ENCODE measurements around the gene HERPUD2. TPM values are rescaled to one million over a fixed set of nuclear protein-coding genes. Genes with fewer than 3 reads are reported as not detected.

HERPUD2 gene
- total RNA-seq, 1 experiment from 2014 or later: 11.7 TPM

DNA sequence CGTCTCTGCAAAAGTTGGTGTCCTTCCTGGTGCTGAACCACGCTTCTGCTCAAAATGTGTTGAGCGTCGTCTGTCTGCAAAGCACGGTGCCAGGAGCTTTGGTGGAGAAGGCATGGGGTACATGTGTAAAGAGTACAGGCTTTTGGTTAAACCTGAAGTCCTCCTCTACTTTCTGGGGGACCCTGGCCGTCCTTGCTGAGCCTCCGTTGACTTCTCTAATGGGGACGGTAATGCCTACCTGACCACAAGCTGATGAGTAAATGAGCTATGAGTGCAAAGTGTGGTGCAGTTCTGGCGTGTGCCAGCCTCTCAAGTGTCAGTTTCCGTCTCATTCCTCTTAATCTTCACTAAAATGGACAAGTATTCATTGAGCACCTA is 527 bp upstream of the HERPUD2 start:
- H3K4me1 ChIP-seq (ENCODE audit: insufficient read depth, low read length): peaks cover 49% of the 10 kb centered on the region
- intact Hi-C loops (cut with micrococcal nuclease): loop anchor here (5.0 kb wide), 1 partner anchor 948 kb away; no protein-coding TSS in a partner anchor
- peak overlapping the region; percentile 90 for H3K27ac ChIP-seq (ENCODE audit: low read length)
- no peaks in the 10 kb centered on the region for H3F3A ChIP-seq (ENCODE audit: low read length, unreplicated experiment)
- DNase-seq: peak; percentile 13
- H3K4me2 ChIP-seq (ENCODE audit: low read length): peak overlapping the region; percentile 100
- H3K27me3 ChIP-seq (ENCODE audit: low read length): no peaks in the 10 kb centered on the region
- TF ChIP-seq, protein P1, sequence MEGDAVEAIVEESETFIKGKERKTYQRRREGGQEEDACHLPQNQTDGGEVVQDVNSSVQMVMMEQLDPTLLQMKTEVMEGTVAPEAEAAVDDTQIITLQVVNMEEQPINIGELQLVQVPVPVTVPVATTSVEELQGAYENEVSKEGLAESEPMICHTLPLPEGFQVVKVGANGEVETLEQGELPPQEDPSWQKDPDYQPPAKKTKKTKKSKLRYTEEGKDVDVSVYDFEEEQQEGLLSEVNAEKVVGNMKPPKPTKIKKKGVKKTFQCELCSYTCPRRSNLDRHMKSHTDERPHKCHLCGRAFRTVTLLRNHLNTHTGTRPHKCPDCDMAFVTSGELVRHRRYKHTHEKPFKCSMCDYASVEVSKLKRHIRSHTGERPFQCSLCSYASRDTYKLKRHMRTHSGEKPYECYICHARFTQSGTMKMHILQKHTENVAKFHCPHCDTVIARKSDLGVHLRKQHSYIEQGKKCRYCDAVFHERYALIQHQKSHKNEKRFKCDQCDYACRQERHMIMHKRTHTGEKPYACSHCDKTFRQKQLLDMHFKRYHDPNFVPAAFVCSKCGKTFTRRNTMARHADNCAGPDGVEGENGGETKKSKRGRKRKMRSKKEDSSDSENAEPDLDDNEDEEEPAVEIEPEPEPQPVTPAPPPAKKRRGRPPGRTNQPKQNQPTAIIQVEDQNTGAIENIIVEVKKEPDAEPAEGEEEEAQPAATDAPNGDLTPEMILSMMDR (conservative IDR thresholded peaks at IDR 0.05; ENCODE audit: low read depth, low read length): no peak
- no peak for TF ChIP-seq EZH2phosphoT487 (IDR thresholded peaks at IDR 0.05; ENCODE audit: borderline replicate concordance, low read length)
- TF ChIP-seq EZH2 (IDR thresholded peaks at IDR 0.05; ENCODE audit: low read length, unreplicated experiment): no peak
- H3K9ac ChIP-seq (ENCODE audit: low read length): peak overlapping the region; percentile 100
- H4K20me1 ChIP-seq (ENCODE audit: low read length): no peaks in the 10 kb centered on the region; the same call in 1 of the 2 replicates
- no peak for ATAC-seq
- BruUV-seq (replicated peaks): TSS peak; percentile 72
- H3K36me3 ChIP-seq (ENCODE audit: low read depth, low read length): no peaks in the 10 kb centered on the region
- peaks cover 51% of the 10 kb centered on the region for H3K79me2 ChIP-seq (ENCODE audit: low read length)
- no peaks in the 10 kb centered on the region for H3K9me2 ChIP-seq (replicated peaks; ENCODE audit: low read length)
- H2AFZ ChIP-seq (ENCODE audit: low read length): peak overlapping the region; percentile 83
- CTCF ChIA-PET: no interaction called here
- peak overlapping the region; percentile 99 for H3K4me3 ChIP-seq (ENCODE audit: low read length)
- H3K9me3 ChIP-seq (ENCODE audit: low read length): no peaks in the 10 kb centered on the region
- POLR2A ChIA-PET (ENCODE audit: unreplicated experiment): interaction anchor here (0.5 kb wide), 1 partner anchor 104 kb away, joined by 3 read pairs; no protein-coding TSS in a partner anchor

DNA sequence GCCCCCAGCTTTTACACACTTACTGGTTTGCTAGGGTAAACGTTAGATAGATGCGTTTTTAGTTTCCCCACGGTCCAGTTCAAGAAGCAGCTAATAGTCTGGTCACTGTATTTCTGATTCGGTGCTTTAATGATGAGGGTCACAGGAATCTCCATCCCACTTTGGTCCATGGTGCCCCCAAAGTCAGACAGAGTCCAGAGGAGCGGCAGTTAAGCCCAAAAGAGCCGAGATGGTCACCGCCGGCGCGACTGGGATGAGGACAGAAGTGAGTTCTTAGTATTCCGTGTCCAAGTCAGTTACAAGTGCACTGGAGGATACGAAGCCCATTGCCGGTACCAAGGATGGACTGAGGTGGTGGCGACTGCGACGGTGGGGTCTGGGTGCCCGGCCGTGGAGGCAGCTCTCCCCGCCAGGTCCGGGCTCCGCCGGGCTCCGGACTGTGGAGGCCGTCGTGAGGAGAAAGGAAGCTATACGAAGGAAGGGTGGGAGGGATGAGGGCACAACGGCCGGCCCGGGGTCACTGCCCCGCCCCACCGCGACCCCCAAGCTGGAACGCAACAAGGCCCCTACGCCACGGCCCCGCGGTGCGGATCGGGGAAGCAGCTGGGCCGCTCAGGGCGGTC is 663 bp downstream of the HERPUD2 start:
- intact Hi-C loops (cut with micrococcal nuclease): no loop called here
- POLR2A ChIA-PET (ENCODE audit: unreplicated experiment): interaction anchor here (0.6 to 0.7 kb wide), 3 partner anchors 138 to 1621 kb away, joined by 3 to 9 read pairs (median 6); no protein-coding TSS in a partner anchor
- BruUV-seq (replicated peaks): TSS peak; percentile 55
- DNase-seq (peak; percentile 23), ATAC-seq (peak; percentile 27)
- H3K27me3 ChIP-seq (ENCODE audit: low read length): no peaks in the 10 kb centered on the region
- peak overlapping the region; percentile 100 for H3K9ac ChIP-seq (ENCODE audit: low read length)
- H3K9me3 ChIP-seq (ENCODE audit: low read length): no peaks in the 10 kb centered on the region
- H4K20me1 ChIP-seq (ENCODE audit: low read length): no peaks in the 10 kb centered on the region; the same call in 1 of the 2 replicates
- TF ChIP-seq, protein P1 (conservative IDR thresholded peaks at IDR 0.05; ENCODE audit: low read depth, low read length): no peak
- no peak for TF ChIP-seq EZH2phosphoT487 (IDR thresholded peaks at IDR 0.05; ENCODE audit: borderline replicate concordance, low read length)
- no peak for TF ChIP-seq EZH2 (IDR thresholded peaks at IDR 0.05; ENCODE audit: low read length, unreplicated experiment)
- peak overlapping the region; percentile 90 for H3K27ac ChIP-seq (ENCODE audit: low read length)
- peaks cover 60% of the 10 kb centered on the region for H3K79me2 ChIP-seq (ENCODE audit: low read length)
- H3K4me1 ChIP-seq (ENCODE audit: insufficient read depth, low read length): peaks cover 49% of the 10 kb centered on the region
- peak overlapping the region; percentile 100 for H3K4me2 ChIP-seq (ENCODE audit: low read length)
- peak overlapping the region; percentile 83 for H2AFZ ChIP-seq (ENCODE audit: low read length)
- peak overlapping the region; percentile 99 for H3K4me3 ChIP-seq (ENCODE audit: low read length)
- no peaks in the 10 kb centered on the region for H3F3A ChIP-seq (ENCODE audit: low read length, unreplicated experiment)
- no peaks in the 10 kb centered on the region for H3K36me3 ChIP-seq (ENCODE audit: low read depth, low read length)
- H3K9me2 ChIP-seq (replicated peaks; ENCODE audit: low read length): no peaks in the 10 kb centered on the region
- CTCF ChIA-PET: interaction anchor here (0.6 kb wide), 1 partner anchor 223 kb away, joined by 4 read pairs; no protein-coding TSS in a partner anchor

DNA sequence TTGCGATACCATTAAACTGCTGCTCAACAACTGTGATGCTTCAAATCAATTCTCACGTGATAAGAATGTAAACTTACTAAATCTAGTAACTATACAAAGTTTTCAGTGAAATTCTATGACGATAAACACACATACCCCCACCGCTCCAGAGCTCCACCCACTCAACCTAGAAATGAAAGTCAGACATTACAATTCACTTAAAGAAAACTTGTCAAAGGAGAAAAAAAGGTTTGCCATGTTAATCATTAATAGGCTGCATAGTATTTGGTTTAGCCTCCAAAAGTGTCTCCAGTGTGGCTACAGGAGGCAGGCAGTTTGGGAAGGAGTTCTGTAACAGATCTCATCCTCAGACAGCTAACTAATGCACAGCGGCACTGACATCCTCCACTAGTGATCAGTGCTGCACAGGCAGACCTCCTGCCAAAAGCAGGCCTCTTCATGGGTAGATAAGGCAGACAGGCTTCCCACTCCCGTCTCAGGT is 3.1 kb downstream of the HERPUD2 start:
- no TSS peak for BruUV-seq (replicated peaks)
- H3K36me3 ChIP-seq (ENCODE audit: low read depth, low read length): no peaks in the 10 kb centered on the region
- H3K9me2 ChIP-seq (replicated peaks; ENCODE audit: low read length): no peaks in the 10 kb centered on the region
- ATAC-seq: no peak
- no peaks in the 10 kb centered on the region; the same call in 1 of the 2 replicates for H4K20me1 ChIP-seq (ENCODE audit: low read length)
- CTCF ChIA-PET: no interaction called here
- H3K4me3 ChIP-seq (ENCODE audit: low read length): peak overlapping the region; percentile 99
- no peak overlapping the region for H3K27ac ChIP-seq (ENCODE audit: low read length)
- peak; percentile 7 for DNase-seq
- H3K4me1 ChIP-seq (ENCODE audit: insufficient read depth, low read length): peaks cover 39% of the 10 kb centered on the region
- intact Hi-C loops (cut with micrococcal nuclease): no loop called here
- no peaks in the 10 kb centered on the region for H3K27me3 ChIP-seq (ENCODE audit: low read length)
- H2AFZ ChIP-seq (ENCODE audit: low read length): no peak overlapping the region
- H3K79me2 ChIP-seq (ENCODE audit: low read length): peaks cover 76% of the 10 kb centered on the region
- no peak for TF ChIP-seq EZH2phosphoT487 (IDR thresholded peaks at IDR 0.05; ENCODE audit: borderline replicate concordance, low read length)
- TF ChIP-seq, protein P1 (conservative IDR thresholded peaks at IDR 0.05; ENCODE audit: low read depth, low read length): no peak
- peak overlapping the region; percentile 100 for H3K4me2 ChIP-seq (ENCODE audit: low read length)
- H3F3A ChIP-seq (ENCODE audit: low read length, unreplicated experiment): no peaks in the 10 kb centered on the region
- POLR2A ChIA-PET (ENCODE audit: unreplicated experiment): no interaction called here
- no peaks in the 10 kb centered on the region for H3K9me3 ChIP-seq (ENCODE audit: low read length)
- H3K9ac ChIP-seq (ENCODE audit: low read length): no peak overlapping the region

Measured in PC-3 (cell line).